ENCODE measurements around the gene XYLB.
A peak's percentile ranks its signal among the peaks of the same experiment; 100 is the strongest.

The XYLB gene

GRCh38 chr3:38325256-38325655, 21.3 kb upstream of the XYLB start:
- no peak for DNase-seq

GRCh38 chr3:38327335-38328009, 19.1 kb upstream of the XYLB start:
- DNase-seq = peak; percentile 80

GRCh38 chr3:38331257-38332022, 15.1 kb upstream of the XYLB start:
- DNase-seq = no peak

- DNase-seq = no peak
Observed at GRCh38 chr3:38332201-38332600, 14.4 kb upstream of the XYLB start.

- DNase-seq = peak; percentile 89
Observed at GRCh38 chr3:38334142-38335055, 12.2 kb upstream of the XYLB start.

GRCh38 chr3:38335263-38335662, 11.3 kb upstream of the XYLB start:
- no peak for DNase-seq

GRCh38 chr3:38337703-38338102, 8.9 kb upstream of the XYLB start:
- DNase-seq = no peak

GRCh38 chr3:38343797-38344594, 2.6 kb upstream of the XYLB start:
- DNase-seq = no peak

- DNase-seq = no peak
Observed at GRCh38 chr3:38345879-38346586, 552 bp upstream of the XYLB start.

- DNase-seq = no peak
Observed at GRCh38 chr3:38347421-38348200, 1.0 kb downstream of the XYLB start.

GRCh38 chr3:38348903-38349302, 2.3 kb downstream of the XYLB start:
- peak; percentile 28 for DNase-seq

- peak; percentile 14 for DNase-seq
Observed at GRCh38 chr3:38349684-38350359, 3.2 kb downstream of the XYLB start.

GRCh38 chr3:38353151-38353550, 6.6 kb downstream of the XYLB start:
- DNase-seq = peak; percentile 59

- DNase-seq = peak; percentile 79
Observed at GRCh38 chr3:38354588-38355330, 8.2 kb downstream of the XYLB start.

GRCh38 chr3:38359038-38359437, 12.5 kb downstream of the XYLB start:
- no peak for DNase-seq

GRCh38 chr3:38360345-38360744, 13.8 kb downstream of the XYLB start:
- no peak for DNase-seq

GRCh38 chr3:38361496-38361895, 14.9 kb downstream of the XYLB start:
- DNase-seq = no peak

- no peak for DNase-seq
Observed at GRCh38 chr3:38362825-38363224, 16.2 kb downstream of the XYLB start.

GRCh38 chr3:38364721-38365400, 18.3 kb downstream of the XYLB start:
- DNase-seq = no peak
